ENCODE measurements around the gene TBC1D24.
"Not testable (repeated sequence)": the region's sequence is repeated elsewhere in the genome, so short reads cannot be mapped to it uniquely, and the experiment has no call there.

Gene TBC1D24

DNA sequence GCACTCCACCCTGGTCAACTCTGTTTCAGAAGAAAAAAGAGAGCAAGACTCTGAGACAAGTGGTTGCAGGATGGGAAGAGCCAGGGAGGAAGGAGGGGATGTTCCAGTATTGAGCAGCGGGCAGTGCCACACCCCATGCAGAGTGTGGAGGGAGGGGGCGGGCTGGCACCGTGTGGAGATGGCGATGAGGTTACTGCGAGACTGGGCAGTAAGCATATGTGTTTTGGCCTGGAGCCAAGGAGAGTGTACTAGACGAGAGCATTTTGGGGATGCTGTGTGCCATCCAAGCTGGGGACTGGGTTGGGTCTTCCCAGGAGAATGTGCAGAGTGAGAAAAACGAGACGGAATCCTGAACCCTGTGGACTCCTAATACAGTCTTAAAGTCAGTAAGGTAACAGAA, 3.4 kb downstream of the TBC1D24 start:
- TF ChIP-seq ZFX (IDR thresholded peaks at IDR 0.05) = no peak
- TF ChIP-seq, protein P1, sequence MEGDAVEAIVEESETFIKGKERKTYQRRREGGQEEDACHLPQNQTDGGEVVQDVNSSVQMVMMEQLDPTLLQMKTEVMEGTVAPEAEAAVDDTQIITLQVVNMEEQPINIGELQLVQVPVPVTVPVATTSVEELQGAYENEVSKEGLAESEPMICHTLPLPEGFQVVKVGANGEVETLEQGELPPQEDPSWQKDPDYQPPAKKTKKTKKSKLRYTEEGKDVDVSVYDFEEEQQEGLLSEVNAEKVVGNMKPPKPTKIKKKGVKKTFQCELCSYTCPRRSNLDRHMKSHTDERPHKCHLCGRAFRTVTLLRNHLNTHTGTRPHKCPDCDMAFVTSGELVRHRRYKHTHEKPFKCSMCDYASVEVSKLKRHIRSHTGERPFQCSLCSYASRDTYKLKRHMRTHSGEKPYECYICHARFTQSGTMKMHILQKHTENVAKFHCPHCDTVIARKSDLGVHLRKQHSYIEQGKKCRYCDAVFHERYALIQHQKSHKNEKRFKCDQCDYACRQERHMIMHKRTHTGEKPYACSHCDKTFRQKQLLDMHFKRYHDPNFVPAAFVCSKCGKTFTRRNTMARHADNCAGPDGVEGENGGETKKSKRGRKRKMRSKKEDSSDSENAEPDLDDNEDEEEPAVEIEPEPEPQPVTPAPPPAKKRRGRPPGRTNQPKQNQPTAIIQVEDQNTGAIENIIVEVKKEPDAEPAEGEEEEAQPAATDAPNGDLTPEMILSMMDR (conservative IDR thresholded peaks at IDR 0.05) = no peak
- no peak overlapping the region for H3K27ac ChIP-seq

DNA sequence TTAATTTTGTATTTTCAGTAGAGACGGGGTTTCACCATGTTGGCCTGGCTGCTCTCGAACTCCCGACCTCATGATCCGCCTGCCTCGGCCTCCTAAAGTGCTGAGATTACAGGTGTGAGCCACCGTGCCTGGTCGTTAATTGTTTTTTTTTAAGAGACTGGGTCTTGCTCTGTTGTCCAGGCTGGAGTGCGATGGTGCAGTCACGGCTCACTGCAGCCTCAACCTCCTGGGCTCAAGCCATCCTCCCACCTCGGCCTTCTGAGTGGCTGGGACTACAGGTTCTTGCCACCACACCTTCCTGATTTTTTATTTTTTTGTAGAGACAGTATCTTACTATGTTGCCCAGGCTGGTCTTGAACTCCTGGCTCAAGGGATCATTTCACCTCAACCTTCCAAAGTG, 5.1 kb downstream of the TBC1D24 start:
- H3K27ac ChIP-seq = not testable (repeated sequence)

DNA sequence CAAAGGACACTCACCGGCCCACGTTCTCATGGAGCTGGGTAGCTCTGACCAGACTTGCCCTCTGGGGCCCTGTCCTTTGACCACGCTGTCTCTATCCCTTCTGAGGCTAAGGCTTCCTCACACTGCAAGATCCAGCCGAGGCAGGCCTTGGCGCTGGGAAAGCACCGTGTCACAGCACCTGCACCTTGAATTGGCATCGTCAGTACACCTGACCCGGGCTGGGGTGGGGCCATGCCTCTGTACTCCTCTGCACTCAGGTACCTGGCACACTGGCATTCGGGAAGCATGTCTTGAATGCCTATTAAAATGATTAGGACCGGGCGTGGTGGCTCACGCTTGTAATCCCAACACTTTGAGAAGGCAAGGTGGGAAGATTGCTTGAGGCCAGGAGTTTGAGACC, 6.0 kb downstream of the TBC1D24 start:
- TF ChIP-seq, protein P1 (conservative IDR thresholded peaks at IDR 0.05) = no peak
- TF ChIP-seq ZFX (IDR thresholded peaks at IDR 0.05) = no peak
- H3K27ac ChIP-seq = no peak overlapping the region

DNA sequence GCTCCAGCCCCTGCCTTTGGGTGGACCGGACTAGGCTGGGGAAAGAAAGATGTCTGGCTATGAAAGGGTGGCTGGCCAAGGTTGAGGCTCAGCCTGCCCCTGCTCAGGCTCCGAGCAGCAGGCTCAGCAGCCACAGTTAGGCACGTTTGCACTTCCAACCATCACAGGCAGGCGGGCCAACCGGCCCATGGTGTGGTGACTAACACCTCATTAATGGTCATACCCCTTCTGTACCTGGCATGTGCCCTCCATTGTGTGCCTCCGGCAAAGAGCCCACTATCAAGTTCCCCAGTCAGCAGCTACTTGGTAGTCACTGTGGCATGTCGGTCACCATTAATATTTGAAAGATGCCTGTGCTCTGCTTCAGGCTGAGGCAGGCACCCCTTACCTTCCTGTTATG, 6.7 kb downstream of the TBC1D24 start:
- H3K27ac ChIP-seq = no peak overlapping the region

DNA sequence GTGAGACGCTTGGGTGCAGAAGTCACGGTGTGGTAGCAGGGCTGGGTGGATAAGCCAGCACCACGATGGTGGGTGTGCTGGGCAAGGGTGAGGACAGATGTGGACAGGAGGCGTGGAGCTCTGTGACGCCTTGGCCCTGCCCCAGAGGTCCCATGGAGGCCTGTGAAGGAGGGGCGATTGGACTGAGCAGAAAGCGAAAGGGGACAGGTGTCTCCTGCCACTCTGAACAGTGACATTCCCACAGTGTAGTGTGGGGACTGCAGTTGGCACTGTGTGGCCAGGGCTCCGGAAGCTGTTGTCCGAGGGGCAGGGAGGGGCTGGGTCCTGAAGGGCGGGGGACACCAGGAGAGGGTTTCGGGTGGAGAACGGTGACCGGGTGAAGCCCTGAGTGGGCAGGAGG, 7.3 kb downstream of the TBC1D24 start:
- no peak overlapping the region for H3K27ac ChIP-seq
- TF ChIP-seq ZFX (IDR thresholded peaks at IDR 0.05) = no peak
- TF ChIP-seq, protein P1 (conservative IDR thresholded peaks at IDR 0.05) = no peak

More for the DNA sequence above, 6.7 kb downstream of the TBC1D24 start:
- TF ChIP-seq, protein P1 (conservative IDR thresholded peaks at IDR 0.05) = no peak
- TF ChIP-seq ZFX (IDR thresholded peaks at IDR 0.05) = no peak

DNA sequence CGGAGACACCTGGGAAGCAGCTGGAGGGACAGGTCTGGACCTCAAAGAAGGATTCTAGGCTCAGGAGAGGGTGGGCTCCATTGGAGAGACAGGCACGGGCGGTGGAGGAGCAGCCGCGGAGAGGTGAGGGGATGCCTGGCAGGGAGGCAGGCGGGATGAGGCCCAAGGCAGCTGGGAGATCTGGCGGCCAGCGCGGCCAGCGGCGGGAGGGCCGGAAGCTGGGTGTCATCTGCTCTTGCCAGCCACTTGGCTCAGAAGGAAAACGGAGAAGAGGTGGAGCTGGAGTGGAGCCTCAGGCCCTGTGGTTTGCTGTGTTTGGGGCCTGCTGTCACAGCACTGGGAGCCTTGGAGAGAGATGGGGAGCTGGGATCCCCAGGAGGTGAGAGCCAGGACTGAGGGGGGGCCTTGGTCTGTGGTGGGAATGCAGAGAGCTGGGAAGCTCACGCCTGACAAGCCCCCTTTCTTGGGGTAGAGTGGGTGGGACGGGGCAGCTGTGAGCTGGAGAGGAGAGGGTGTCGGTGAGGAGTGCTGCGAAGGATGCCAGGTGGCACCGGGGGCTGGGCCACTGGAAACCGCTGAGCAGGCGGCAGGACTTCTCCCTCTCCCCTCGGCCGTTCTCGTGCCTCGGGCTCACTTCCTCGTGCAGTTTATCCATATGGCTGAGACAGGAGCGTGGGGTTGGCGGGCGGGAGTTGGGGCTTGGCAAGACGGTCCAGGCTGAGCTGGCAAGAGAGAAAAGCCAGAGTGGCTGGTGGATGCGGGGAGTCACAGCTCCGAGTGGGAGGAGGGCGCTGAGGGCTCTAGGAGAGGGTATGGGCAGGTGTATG, 8.0 kb downstream of the TBC1D24 start:
- H3K27ac ChIP-seq = no peak overlapping the region
- no peak for TF ChIP-seq ZFX (IDR thresholded peaks at IDR 0.05)
- TF ChIP-seq, protein P1 (conservative IDR thresholded peaks at IDR 0.05) = no peak

DNA sequence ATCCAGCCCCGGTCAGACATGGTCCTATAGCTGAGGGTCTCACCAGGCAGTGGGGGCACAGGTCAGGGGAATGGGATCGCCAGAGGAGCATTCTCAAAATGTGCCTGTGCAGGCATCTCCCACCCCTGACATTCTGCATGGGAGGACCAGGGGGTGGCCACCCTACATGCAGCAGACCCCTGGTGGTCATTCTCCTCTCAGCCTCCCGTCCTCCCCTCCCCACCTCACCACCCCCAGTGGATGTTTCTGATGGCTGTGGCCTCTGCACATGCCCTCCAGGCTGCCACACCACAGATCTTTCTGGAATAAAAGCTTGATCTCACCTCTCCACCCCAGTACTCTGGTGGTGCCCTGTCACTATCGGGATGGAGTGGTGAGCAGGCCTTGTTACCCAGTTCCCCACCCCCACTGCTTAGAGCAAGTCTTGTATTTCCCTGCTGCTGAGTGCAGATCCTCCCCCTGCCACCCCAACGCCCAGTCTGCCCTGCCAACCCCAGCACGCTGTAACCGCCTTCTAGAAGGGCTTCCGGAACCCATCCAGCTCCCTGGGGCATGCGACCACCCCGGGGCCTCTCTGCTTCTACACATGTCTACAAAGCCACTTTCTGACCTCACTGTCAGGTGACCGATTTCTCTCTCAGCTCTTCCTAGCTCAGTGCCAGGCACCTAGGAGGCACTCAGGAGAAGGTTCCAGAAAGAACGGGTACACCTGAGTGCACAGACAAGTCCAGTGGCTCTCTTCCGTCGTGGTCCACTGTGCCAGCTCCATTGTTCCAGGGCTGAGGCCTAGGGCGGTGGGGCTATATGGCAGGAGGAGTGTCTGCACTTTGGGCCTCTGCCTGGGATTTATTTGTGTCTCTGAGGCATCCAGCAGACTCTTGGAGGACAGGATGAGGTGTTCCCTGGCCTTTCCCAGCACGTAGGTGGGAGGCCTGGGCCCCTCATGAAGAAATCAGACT, 9.3 kb downstream of the TBC1D24 start:
- no peak for TF ChIP-seq ZFX (IDR thresholded peaks at IDR 0.05)
- TF ChIP-seq, protein P1 (conservative IDR thresholded peaks at IDR 0.05) = no peak
- no peak overlapping the region for H3K27ac ChIP-seq

Measured in C4-2B (cell line).